Measurements from ENCODE around the gene TEAD4. TPM values are rescaled to one million over a fixed set of nuclear protein-coding genes. Genes with fewer than 3 reads are reported as not detected.

TEAD4 gene
- total RNA-seq, 1 donor from 2014 or later = 30.3 TPM

DNA sequence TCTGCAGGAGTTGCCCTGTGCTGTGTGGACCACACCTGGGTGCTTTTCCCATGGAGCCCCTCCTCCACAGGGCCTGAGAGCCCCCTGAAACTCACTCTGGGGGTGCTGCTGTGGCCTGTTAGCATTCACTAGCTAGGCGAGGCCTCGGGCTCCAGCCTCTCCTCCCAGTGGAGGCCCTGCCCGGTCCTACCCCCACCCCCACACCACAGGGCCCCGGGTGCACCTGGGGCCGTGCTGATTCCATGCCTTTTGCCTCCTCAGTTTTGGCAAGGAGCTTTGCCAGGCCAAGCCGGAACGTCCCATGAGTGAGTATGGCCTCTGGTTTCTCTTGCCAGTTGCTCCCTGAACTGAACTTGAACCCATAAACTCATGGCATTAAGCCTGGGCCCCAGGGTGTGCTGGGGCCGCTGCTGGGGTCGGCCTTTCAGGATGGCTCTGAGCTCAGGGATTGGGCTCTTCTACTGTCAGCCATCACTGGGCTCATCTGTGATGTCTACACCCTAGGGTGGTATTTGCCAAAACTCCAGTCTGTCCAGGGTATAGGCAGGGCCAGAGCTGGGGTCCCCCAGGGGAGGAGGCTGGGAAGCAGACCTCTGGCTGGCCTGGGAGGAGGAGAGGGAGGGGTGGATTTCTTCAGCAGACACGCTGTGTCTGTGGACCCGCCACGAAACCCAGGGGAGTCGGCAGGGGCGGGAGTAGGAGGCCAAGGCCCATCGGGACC lies 59.2 kb downstream of the TEAD4 start:
- no peaks in the 10 kb centered on the region for H3K27me3 ChIP-seq (ENCODE audit: control insufficient read depth in 3 of 3, insufficient read depth in 3 of 3, low read length in 3 of 3)
- no peak overlapping the region for H3K27ac ChIP-seq (ENCODE audit: low read depth, low read length)
- peaks cover 32 to 57% (median 41%) of the 10 kb centered on the region in 3 donors for H3K36me3 ChIP-seq (ENCODE audit: control insufficient read depth in 3 of 3, insufficient read depth in 3 of 3, low read length in 3 of 3)
- H3K4me3 ChIP-seq (ENCODE audit: low read length in 3 of 3) = no peak overlapping the region
- H3K4me1 ChIP-seq (ENCODE audit: control insufficient read depth in 3 of 3, insufficient read depth in 3 of 3, low read length in 3 of 3) = peaks cover 12 to 39% (median 26%) of the 10 kb centered on the region in 3 donors
- no peaks in the 10 kb centered on the region for H3K9me3 ChIP-seq (ENCODE audit: control insufficient read depth in 3 of 3, low read length in 3 of 3)
- H3K9ac ChIP-seq (ENCODE audit: low read depth in 1 of 3, low read length in 3 of 3) = peak overlapping the region in 1 of 3 donors; percentile 1

DNA sequence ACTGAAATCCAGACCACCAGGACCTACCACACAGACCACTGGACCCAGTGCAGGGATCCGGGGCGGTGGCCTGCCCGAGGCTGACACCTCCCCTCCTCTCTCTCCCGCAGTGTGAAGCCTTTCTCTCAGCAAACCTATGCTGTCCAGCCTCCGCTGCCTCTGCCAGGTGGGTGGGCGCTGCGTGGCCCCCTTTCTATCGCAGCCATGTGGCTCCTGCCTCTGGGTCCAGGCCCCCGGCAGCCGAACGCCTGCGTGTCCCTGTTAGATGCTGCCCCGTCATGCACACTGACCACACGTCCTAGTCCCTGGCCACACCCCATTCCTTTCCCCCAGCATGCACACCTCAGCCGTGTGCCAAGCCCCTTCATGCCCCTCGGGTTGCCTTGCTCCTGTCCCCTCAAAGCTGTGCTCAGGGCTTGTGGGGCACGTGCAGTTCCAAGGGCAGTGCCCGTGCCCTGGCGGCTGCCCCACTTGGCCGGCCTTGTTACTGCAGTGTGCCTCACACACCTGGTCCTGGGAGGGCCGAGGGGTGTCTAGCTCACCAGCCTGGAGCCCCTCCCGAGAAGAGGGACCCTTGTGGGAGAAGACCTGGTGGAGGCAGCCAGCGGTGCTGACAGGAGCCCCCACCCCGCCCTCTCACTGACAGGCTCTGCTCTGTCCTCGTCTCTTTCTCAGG lies 59.9 kb downstream of the TEAD4 start:
- Histone ChIP-seq H3K36me3 (ENCODE audit: control insufficient read depth in 3 of 3, insufficient read depth in 3 of 3, low read length in 3 of 3) (peaks cover 32 to 56% (median 36%) of the 10 kb centered on the region in 3 donors), H3K9ac (ENCODE audit: low read depth in 1 of 3, low read length in 3 of 3) (peak overlapping the region in 1 of 3 donors; percentile 16), H3K27me3 (ENCODE audit: control insufficient read depth in 3 of 3, insufficient read depth in 3 of 3, low read length in 3 of 3) (no peaks in the 10 kb centered on the region), H3K9me3 (ENCODE audit: control insufficient read depth in 3 of 3, low read length in 3 of 3) (no peaks in the 10 kb centered on the region), H3K4me3 (ENCODE audit: low read length in 3 of 3) (no peak overlapping the region), H3K4me1 (ENCODE audit: control insufficient read depth in 3 of 3, insufficient read depth in 3 of 3, low read length in 3 of 3) (peaks cover 9 to 36% (median 22%) of the 10 kb centered on the region in 3 donors), H3K27ac (ENCODE audit: low read depth, low read length) (no peak overlapping the region)

DNA sequence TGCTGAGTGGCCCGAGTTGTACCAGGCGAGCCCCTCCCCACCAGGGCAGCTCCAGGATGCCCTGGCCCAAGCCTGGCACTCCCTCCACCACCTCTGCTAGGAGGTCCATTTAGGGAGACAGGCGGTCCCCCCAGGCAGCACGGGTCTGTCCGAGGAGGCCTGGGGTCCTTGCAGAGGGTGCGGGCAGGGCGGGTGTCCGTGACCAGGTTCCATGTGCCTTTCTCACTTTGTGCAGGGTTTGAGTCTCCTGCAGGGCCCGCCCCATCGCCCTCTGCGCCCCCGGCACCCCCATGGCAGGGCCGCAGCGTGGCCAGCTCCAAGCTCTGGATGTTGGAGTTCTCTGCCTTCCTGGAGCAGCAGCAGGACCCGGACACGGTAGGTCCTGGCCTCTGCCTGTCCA lies 61.2 kb downstream of the TEAD4 start:
- Histone ChIP-seq H3K36me3 (ENCODE audit: control insufficient read depth in 3 of 3, insufficient read depth in 3 of 3, low read length in 3 of 3) (peaks cover 31 to 52% (median 33%) of the 10 kb centered on the region in 3 donors), H3K4me3 (ENCODE audit: low read length in 3 of 3) (no peak overlapping the region), H3K9me3 (ENCODE audit: control insufficient read depth in 3 of 3, low read length in 3 of 3) (no peaks in the 10 kb centered on the region), H3K9ac (ENCODE audit: low read depth in 1 of 3, low read length in 3 of 3) (no peak overlapping the region), H3K4me1 (ENCODE audit: control insufficient read depth in 3 of 3, insufficient read depth in 3 of 3, low read length in 3 of 3) (peaks cover 8 to 30% (median 19%) of the 10 kb centered on the region in 3 donors), H3K27me3 (ENCODE audit: control insufficient read depth in 3 of 3, insufficient read depth in 3 of 3, low read length in 3 of 3) (no peaks in the 10 kb centered on the region), H3K27ac (ENCODE audit: low read depth, low read length) (no peak overlapping the region)

DNA sequence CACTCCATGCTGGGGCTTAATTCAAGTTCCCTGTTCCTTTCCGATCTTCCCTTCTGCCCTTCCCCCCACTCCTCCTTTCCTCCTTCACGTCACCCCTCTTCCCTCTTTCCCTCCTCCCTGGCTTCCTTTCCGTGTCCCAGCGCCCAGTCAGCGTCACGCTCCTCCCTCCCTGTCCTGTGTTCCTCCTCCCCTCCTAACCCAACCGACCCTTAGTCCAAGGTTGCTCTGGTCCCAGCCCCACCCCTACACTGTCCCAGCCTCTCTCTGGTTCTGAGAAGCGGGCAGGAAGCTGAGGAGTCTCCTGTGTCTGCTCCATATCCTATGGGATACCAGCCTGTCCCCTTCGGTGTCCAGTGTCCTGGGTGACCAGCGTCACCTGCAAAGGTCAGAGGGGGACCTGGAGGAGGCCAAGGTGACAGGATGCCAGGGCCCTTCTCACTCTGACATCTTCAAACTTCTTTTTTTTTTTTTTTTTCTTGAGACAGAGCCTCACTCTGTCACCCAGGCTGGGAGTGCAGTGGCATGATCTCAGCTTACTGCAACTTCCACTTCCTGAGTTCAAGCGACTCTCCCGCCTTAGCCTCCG lies 61.7 kb downstream of the TEAD4 start:
- H3K9ac ChIP-seq (ENCODE audit: low read depth in 1 of 3, low read length in 3 of 3) = no peak overlapping the region
- no peaks in the 10 kb centered on the region for H3K9me3 ChIP-seq (ENCODE audit: control insufficient read depth in 3 of 3, low read length in 3 of 3)
- H3K36me3 ChIP-seq (ENCODE audit: control insufficient read depth in 3 of 3, insufficient read depth in 3 of 3, low read length in 3 of 3) = peaks cover 31 to 52% (median 38%) of the 10 kb centered on the region in 3 donors
- H3K27ac ChIP-seq (ENCODE audit: low read depth, low read length) = no peak overlapping the region
- no peak overlapping the region for H3K4me3 ChIP-seq (ENCODE audit: low read length in 3 of 3)
- H3K4me1 ChIP-seq (ENCODE audit: control insufficient read depth in 3 of 3, insufficient read depth in 3 of 3, low read length in 3 of 3) = peaks cover 8 to 30% (median 19%) of the 10 kb centered on the region in 3 donors
- no peaks in the 10 kb centered on the region for H3K27me3 ChIP-seq (ENCODE audit: control insufficient read depth in 3 of 3, insufficient read depth in 3 of 3, low read length in 3 of 3)

DNA sequence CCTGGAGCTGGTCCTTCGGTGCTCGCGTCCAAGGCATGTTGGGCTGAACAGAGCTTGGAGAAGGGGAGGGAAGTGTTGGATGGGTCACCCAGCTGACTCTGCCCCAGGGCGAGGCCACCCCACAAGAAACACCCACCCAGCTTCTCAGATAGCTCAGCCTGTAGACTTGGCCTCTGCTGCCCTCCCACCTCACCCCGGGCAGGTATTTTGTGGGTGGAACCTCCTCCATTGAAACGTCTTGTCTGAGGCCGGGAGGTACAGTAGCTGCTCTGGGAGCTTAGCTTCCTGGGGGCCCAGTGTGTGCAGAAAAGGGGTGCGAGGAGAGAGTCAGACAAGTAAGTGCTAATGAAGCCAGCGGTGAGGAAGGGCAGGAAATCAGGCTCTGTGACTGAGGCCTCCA lies 63.2 kb downstream of the TEAD4 start:
- Histone ChIP-seq H3K36me3 (ENCODE audit: control insufficient read depth in 3 of 3, insufficient read depth in 3 of 3, low read length in 3 of 3) (peaks cover 36 to 51% (median 42%) of the 10 kb centered on the region in 3 donors), H3K27ac (ENCODE audit: low read depth, low read length) (no peak overlapping the region), H3K27me3 (ENCODE audit: control insufficient read depth in 3 of 3, insufficient read depth in 3 of 3, low read length in 3 of 3) (no peaks in the 10 kb centered on the region), H3K9ac (ENCODE audit: low read depth in 1 of 3, low read length in 3 of 3) (peak overlapping the region in 2 of 3 donors; percentile 25 to 43), H3K4me1 (ENCODE audit: control insufficient read depth in 3 of 3, insufficient read depth in 3 of 3, low read length in 3 of 3) (peaks cover 8 to 30% (median 19%) of the 10 kb centered on the region in 3 donors), H3K4me3 (ENCODE audit: low read length in 3 of 3) (no peak overlapping the region), H3K9me3 (ENCODE audit: control insufficient read depth in 3 of 3, low read length in 3 of 3) (no peaks in the 10 kb centered on the region)

DNA sequence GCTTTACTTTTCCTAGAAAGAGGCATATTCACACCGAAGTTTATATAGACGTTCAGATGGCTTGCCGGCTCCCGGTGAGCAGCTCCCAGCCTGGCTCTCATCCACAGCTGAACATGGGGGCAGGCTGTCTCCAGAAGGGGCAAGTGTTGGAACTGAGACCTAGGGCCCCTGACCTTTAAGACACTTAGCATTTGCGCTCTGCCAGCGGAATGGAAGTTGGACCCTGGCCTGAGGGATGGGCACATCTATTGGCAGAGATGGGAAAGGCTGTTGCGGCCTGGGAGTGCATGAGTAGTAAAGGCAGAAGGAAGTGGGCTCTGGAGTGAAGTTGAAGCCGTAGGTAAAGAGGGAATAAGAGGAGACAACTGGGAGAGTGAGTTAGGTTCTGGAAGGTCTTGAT lies 63.8 kb downstream of the TEAD4 start:
- H3K27me3 ChIP-seq (ENCODE audit: control insufficient read depth in 3 of 3, insufficient read depth in 3 of 3, low read length in 3 of 3) = no peaks in the 10 kb centered on the region
- H3K27ac ChIP-seq (ENCODE audit: low read depth, low read length) = no peak overlapping the region
- H3K4me3 ChIP-seq (ENCODE audit: low read length in 3 of 3) = no peak overlapping the region
- H3K9ac ChIP-seq (ENCODE audit: low read depth in 1 of 3, low read length in 3 of 3) = peak overlapping the region in 2 of 3 donors; percentile 16 to 43
- no peaks in the 10 kb centered on the region for H3K9me3 ChIP-seq (ENCODE audit: control insufficient read depth in 3 of 3, low read length in 3 of 3)
- peaks cover 8 to 28% (median 18%) of the 10 kb centered on the region in 3 donors for H3K4me1 ChIP-seq (ENCODE audit: control insufficient read depth in 3 of 3, insufficient read depth in 3 of 3, low read length in 3 of 3)
- H3K36me3 ChIP-seq (ENCODE audit: control insufficient read depth in 3 of 3, insufficient read depth in 3 of 3, low read length in 3 of 3) = peaks cover 36 to 50% (median 44%) of the 10 kb centered on the region in 3 donors

DNA sequence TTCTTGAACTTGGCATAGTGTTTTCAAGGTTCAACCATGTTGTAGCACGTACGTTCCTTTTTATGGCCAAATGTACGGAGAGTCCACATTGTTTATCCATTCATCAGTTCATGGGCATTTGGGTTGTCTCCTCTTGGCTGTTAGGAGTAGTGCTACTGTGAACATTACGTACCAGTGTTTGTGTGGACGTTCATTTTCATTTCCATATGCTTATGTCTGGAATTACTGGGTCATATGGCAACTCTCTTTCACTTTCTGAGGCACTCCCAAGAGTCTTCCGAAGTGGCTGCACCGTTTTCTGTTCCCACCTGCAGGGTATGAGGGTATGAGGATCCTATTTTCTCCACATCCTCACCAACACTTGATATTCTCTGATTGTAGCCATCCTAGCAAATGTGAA lies 68.9 kb downstream of the TEAD4 start:
- Histone ChIP-seq H3K27ac (ENCODE audit: low read depth, low read length) (no peak overlapping the region), H3K9me3 (ENCODE audit: control insufficient read depth in 3 of 3, low read length in 3 of 3) (no peaks in the 10 kb centered on the region), H3K27me3 (ENCODE audit: control insufficient read depth in 3 of 3, insufficient read depth in 3 of 3, low read length in 3 of 3) (no peaks in the 10 kb centered on the region), H3K9ac (ENCODE audit: low read depth in 1 of 3, low read length in 3 of 3) (no peak overlapping the region), H3K4me3 (ENCODE audit: low read length in 3 of 3) (no peak overlapping the region), H3K4me1 (ENCODE audit: control insufficient read depth in 3 of 3, insufficient read depth in 3 of 3, low read length in 3 of 3) (peaks cover 24 to 30% (median 26%) of the 10 kb centered on the region in 3 donors), H3K36me3 (ENCODE audit: control insufficient read depth in 3 of 3, insufficient read depth in 3 of 3, low read length in 3 of 3) (peaks cover 22 to 31% (median 23%) of the 10 kb centered on the region in 3 donors)

DNA sequence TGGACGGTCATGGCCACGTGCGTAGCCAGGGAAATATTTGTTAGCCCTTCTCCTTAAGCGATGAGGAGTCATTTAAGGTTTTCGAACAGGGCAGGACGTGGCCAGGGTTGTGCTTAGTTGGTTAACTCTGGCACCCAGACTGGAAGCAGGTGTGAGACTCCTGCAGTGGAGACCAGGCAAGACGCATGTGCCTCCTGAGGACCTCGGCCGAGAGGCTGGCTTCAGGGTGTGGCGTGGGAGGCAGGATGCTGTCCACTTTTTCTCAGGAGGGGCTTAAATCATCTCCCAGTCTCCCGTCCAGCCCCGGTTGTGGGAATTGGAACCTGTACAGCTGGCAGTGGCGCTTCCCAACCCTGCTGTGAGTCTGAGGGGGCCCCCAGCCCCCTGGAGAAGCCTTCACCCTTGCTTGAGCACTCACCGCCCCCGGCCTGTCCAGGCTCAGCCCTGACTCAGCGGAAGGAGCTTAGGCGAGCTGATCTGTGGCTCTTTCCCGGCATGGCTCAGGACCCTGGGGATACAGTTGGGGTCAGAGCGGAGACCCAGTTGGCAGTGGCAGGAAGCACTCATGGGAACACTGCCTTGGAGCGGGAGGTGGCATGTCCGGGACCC lies 71.7 kb downstream of the TEAD4 start:
- Histone ChIP-seq H3K27ac (ENCODE audit: low read depth, low read length) (peak overlapping the region; percentile 93), H3K36me3 (ENCODE audit: control insufficient read depth in 3 of 3, insufficient read depth in 3 of 3, low read length in 3 of 3) (peaks cover 23 to 26% (median 24%) of the 10 kb centered on the region in 3 donors), H3K4me3 (ENCODE audit: low read length in 3 of 3) (no peak overlapping the region), H3K9ac (ENCODE audit: low read depth in 1 of 3, low read length in 3 of 3) (peak overlapping the region in 2 of 3 donors; percentile 42 to 82), H3K9me3 (ENCODE audit: control insufficient read depth in 3 of 3, low read length in 3 of 3) (no peaks in the 10 kb centered on the region), H3K27me3 (ENCODE audit: control insufficient read depth in 3 of 3, insufficient read depth in 3 of 3, low read length in 3 of 3) (no peaks in the 10 kb centered on the region), H3K4me1 (ENCODE audit: control insufficient read depth in 3 of 3, insufficient read depth in 3 of 3, low read length in 3 of 3) (peaks cover 38 to 43% (median 40%) of the 10 kb centered on the region in 3 donors)

DNA sequence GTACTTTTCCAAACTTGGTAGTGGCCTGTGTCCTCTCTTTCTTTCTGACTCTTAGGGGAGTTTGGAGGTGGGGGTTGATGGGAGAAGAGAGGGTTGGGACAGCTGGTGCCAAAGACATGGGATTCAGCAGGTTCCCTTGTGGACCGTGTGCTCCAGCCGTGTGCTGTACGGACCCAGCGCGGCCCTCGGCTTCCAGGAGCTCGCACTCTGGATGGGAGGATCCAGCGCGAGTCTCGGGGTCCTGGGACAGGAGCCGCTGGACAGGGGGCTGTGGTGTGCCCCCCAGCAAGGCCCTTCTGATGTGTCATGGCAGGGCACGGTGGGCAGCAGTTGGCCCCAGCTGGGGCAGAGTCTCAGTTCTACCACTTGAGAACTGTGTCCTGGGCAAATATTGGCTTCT lies 73.0 kb downstream of the TEAD4 start:
- Histone ChIP-seq H3K27ac (ENCODE audit: low read depth, low read length) (peak overlapping the region; percentile 93), H3K36me3 (ENCODE audit: control insufficient read depth in 3 of 3, insufficient read depth in 3 of 3, low read length in 3 of 3) (peaks cover 16 to 20% (median 17%) of the 10 kb centered on the region in 3 donors), H3K4me1 (ENCODE audit: control insufficient read depth in 3 of 3, insufficient read depth in 3 of 3, low read length in 3 of 3) (peaks cover 38 to 43% (median 40%) of the 10 kb centered on the region in 3 donors), H3K9ac (ENCODE audit: low read depth in 1 of 3, low read length in 3 of 3) (peak overlapping the region; percentile 48 to 82 (median 51)), H3K27me3 (ENCODE audit: control insufficient read depth in 3 of 3, insufficient read depth in 3 of 3, low read length in 3 of 3) (no peaks in the 10 kb centered on the region), H3K4me3 (ENCODE audit: low read length in 3 of 3) (peak overlapping the region in 1 of 3 donors; percentile 45), H3K9me3 (ENCODE audit: control insufficient read depth in 3 of 3, low read length in 3 of 3) (no peaks in the 10 kb centered on the region)

All from skeletal muscle tissue (tissue), 4 donors.